Choroid plexus epithelial cell (primary cell): Measurements from ENCODE around the gene FGGY.
"Not testable (repeated sequence)": the region's sequence is repeated elsewhere in the genome, so short reads cannot be mapped to it uniquely, and the experiment has no call there.

Source experiments
- DNase-seq: peaks from one replicate; pipeline ENCODE4 v3.0.0-alpha.2; 2010; ENCODE audit warnings: low read depth
- H3K4me3 ChIP-seq: 2 replicates; pipeline ENCODE4 v1.5.1; 2011; ENCODE audit warnings: low read depth, mild to moderate bottlenecking, control low read depth, low read length, moderate library complexity
- TF ChIP-seq, protein P1 (sequence below): conservative IDR thresholded peaks from 2 replicates; pipeline ENCODE4 v1.5.1; 2011; ENCODE audit warnings: low read depth, mild to moderate bottlenecking, control low read depth, inconsistent platforms, low read length, moderate library complexity

FGGY gene

DNA sequence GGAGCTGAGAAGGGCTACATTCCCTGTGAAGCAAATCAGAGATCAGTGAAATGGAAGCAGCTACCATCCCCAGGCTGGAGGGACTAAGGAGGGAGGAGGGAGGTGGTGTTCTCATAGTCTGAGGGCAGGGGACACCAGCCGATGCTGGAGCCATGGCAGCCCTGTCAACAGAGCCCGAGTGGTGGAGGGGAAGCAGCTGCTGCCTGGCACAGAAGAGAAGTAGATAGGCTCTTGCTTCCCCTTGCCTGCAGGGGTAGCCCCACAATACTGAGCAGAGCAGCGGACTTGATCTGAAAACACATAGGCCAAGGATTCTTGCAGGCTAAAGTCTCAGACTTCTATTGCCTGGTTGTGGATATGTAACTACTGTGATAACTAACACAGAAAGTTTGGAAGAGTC is 255.1 kb downstream of the FGGY start:
- DNase-seq, result no peak
- TF ChIP-seq, protein P1, sequence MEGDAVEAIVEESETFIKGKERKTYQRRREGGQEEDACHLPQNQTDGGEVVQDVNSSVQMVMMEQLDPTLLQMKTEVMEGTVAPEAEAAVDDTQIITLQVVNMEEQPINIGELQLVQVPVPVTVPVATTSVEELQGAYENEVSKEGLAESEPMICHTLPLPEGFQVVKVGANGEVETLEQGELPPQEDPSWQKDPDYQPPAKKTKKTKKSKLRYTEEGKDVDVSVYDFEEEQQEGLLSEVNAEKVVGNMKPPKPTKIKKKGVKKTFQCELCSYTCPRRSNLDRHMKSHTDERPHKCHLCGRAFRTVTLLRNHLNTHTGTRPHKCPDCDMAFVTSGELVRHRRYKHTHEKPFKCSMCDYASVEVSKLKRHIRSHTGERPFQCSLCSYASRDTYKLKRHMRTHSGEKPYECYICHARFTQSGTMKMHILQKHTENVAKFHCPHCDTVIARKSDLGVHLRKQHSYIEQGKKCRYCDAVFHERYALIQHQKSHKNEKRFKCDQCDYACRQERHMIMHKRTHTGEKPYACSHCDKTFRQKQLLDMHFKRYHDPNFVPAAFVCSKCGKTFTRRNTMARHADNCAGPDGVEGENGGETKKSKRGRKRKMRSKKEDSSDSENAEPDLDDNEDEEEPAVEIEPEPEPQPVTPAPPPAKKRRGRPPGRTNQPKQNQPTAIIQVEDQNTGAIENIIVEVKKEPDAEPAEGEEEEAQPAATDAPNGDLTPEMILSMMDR, result no peak

DNA sequence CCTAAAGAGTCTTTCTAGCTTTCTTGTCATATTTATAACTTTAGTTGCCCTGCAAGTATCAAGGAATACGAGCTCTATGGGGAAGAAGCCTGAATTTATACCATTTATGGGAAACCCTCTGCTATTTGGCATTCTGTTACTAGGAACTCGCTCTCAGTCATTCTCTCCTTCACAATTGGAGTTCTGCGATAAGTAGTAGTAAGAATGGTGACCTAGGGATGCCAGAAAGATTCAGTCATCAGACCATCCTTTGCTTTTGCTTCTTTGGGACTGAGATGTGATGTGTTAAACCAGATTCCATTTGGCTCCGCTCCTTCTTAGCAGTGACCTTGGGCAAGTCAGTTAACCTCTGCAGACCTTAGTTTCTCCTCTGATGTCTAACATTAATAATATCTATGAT is 256.5 kb downstream of the FGGY start:
- TF ChIP-seq, protein P1, result no peak
- no peak overlapping the region for H3K4me3 ChIP-seq
- DNase-seq, result peak; percentile 67

More for the DNA sequence above, 255.1 kb downstream of the FGGY start:
- no peak overlapping the region for H3K4me3 ChIP-seq

DNA sequence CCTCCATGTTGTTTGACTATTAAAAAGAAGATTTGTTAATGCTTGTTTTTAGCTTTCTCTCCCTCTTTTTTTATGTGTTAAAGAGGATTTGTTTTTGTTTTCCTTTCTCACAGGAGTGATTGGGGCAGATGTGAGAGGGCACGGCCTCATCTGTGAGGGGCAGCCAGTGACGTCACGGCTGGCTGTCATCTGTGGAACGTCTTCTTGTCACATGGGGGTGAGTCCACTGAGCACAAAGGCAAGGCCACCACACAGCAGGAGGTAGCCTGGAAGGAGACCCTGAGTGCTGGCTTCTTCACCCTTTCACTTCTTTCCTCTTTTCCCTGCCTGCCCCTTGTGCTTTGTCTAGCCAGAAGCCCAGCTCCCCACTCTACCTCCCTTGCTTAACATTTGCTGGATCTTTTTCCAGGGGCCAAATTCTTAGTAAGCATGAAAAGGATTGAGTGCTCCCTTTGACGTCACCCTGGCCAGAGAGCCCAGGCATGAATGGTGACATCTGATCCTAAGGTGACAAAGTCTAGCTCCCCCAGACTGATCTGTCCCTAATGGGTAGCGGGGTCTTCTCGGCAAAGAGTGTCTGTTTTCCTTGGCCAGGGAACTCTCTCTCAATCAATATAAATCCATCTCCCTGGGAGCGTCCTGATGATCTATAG is 257.2 kb downstream of the FGGY start:
- DNase-seq, result peak; percentile 32
- TF ChIP-seq, protein P1, result no peak

DNA sequence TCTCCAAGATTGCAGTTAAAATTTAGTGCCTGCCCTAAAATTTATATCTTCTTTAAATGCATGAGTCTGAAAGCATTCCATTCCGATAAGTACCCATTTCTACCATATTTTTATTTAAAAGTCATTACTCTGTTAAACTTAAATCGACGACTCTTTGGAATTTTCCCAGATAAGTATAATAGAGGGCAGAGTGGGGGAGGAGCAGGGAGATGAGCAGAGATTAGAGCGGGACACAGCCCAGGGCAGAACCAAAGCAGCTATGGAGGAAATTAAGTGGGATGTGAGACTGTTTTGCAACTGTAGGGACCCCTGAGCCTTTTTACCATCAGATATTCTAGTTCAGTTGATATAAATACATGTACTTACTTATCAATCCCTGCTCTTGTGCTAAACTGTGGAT is 257.9 kb downstream of the FGGY start:
- TF ChIP-seq, protein P1, result no peak
- H3K4me3 ChIP-seq, result no peak overlapping the region
- no peak for DNase-seq

More for the DNA sequence above, 257.2 kb downstream of the FGGY start:
- H3K4me3 ChIP-seq, result no peak overlapping the region

DNA sequence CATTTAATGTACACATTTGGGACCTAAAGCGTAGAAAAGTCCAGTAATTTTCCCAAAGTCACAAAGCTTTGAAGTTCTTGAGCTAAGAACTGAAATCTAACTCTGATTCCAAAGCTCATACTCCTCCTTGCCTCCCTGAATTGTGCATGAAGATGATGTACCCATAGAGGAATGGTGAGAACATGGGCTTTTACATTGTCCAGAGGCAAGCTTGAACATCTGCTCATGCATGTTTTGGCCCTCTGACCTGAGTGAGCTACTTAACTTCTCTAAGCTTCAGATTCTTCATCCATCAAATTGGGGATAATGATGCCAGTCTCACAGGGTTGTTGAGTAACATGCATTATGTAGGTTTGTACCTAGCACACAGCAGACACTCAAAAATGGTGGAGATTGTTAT is 259.5 kb downstream of the FGGY start:
- no peak for DNase-seq
- no peak overlapping the region for H3K4me3 ChIP-seq
- TF ChIP-seq, protein P1, result no peak

DNA sequence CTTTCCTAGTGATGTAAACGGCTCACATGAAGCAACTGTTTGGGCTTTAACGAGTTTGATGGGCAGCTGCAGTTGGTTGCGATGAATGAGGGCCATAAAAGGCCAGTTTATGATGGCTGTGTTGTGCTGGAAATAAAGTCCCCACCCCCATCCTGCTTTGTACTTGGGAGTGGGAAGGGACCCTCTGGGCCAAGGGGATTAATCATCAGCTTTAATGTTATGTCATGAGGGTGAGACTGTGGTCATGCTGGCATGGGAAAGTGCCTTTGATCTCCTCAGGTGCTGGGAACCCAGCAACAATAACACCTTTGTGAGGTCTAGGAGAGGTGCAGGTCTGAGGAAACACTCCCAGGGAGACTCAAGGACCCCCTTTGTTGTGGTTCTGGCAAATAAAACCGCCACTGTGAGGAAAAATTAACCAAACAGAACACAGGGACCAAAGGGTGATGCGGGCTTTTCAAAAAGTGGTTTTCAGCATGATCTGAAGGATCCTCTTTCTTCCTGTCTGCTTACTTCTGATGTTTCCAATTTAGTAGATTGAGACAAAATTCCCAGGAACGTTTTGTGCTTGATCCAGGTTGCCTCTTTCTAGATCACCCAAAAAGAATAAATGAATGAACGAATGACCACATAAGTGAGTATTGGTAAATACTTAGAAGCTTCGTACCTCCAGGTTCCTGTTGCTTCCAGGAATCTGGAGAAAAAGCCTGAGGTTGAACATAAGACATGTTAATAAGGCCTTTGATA is 260.1 kb downstream of the FGGY start:
- TF ChIP-seq, protein P1, result no peak
- DNase-seq, result no peak
- H3K4me3 ChIP-seq, result no peak overlapping the region

DNA sequence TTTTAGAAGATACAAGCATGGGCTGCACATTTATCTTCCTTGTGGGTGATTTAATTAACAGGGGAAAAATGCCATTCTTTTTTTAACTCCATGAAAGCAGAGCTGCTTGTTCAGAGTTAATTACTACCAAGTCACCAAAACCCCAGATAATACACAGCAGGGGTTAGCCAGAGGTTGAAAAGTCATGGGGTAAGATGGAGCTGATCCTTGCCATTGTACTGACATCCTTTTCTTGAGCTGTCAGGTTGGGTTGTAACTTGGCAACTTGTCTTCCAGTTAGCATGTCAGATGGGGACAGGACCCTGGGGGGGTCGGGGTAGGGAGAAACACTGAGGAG is 260.6 kb downstream of the FGGY start:
- no peak for DNase-seq
- H3K4me3 ChIP-seq, result no peak overlapping the region
- TF ChIP-seq, protein P1, result no peak

DNA sequence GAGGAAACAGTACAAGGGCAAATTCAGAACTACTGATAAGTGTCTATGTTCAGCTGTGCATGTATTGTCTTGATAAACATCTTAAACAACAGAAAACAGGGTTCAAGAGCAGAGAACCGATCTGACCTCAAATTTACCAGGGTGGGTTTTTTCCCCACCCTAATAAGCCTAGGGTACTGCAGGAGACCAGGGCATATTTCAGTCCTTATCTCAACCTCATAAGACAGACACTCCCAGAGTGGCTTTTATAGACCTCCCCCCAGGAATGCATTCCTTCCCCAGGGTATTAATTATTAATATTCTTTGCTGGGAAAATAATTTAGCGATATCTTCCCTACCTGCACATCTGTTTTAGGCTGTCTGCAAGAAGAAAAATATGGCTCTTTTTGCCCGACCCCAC is 261.7 kb downstream of the FGGY start:
- not testable (repeated sequence) for H3K4me3 ChIP-seq, DNase-seq
